ENCODE data around the gene FLNB.
"Not testable (repeated sequence)": the region's sequence is repeated elsewhere in the genome, so short reads cannot be mapped to it uniquely, and the experiment has no call there.

Gene FLNB

GRCh38 chr3:58198362-58198761 lies 190.1 kb downstream of the FLNB start:
- TF ChIP-seq, protein P1, sequence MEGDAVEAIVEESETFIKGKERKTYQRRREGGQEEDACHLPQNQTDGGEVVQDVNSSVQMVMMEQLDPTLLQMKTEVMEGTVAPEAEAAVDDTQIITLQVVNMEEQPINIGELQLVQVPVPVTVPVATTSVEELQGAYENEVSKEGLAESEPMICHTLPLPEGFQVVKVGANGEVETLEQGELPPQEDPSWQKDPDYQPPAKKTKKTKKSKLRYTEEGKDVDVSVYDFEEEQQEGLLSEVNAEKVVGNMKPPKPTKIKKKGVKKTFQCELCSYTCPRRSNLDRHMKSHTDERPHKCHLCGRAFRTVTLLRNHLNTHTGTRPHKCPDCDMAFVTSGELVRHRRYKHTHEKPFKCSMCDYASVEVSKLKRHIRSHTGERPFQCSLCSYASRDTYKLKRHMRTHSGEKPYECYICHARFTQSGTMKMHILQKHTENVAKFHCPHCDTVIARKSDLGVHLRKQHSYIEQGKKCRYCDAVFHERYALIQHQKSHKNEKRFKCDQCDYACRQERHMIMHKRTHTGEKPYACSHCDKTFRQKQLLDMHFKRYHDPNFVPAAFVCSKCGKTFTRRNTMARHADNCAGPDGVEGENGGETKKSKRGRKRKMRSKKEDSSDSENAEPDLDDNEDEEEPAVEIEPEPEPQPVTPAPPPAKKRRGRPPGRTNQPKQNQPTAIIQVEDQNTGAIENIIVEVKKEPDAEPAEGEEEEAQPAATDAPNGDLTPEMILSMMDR (conservative IDR thresholded peaks at IDR 0.05): no peak
- H3K27ac ChIP-seq: no peak overlapping the region

GRCh38 chr3:58198804-58199203 lies 190.6 kb downstream of the FLNB start:
- H3K27ac ChIP-seq: no peak overlapping the region
- TF ChIP-seq, protein P1 (conservative IDR thresholded peaks at IDR 0.05): no peak

GRCh38 chr3:58200121-58200709 lies 192.0 kb downstream of the FLNB start:
- H3K27ac ChIP-seq: no peak overlapping the region

GRCh38 chr3:58200846-58201355 lies 192.7 kb downstream of the FLNB start:
- H3K27ac ChIP-seq: no peak overlapping the region
- TF ChIP-seq, protein P1 (conservative IDR thresholded peaks at IDR 0.05): no peak

More at GRCh38 chr3:58200121-58200709, 192.0 kb downstream of the FLNB start:
- TF ChIP-seq, protein P1 (conservative IDR thresholded peaks at IDR 0.05): no peak

DNA sequence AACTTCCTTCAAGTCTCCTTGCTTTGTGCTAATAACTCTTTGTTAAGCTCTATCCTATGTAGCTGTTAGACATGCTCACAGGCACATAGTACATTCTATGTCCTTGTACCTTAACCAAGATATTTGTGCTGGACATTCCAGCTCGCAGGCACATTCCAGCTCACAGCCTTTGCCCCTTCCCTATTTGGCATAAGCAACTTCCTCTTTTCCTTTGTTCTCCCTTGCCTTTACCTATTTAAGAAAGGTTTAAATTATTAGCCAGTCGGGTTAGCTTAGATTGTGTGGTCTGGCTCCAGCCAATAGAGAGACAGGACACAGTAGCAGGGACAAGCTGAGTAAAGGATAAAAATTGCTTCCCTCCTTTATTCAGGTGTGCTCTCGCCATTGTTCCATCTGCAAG lies 193.2 kb downstream of the FLNB start:
- H3K27ac ChIP-seq: not testable (repeated sequence)

DNA sequence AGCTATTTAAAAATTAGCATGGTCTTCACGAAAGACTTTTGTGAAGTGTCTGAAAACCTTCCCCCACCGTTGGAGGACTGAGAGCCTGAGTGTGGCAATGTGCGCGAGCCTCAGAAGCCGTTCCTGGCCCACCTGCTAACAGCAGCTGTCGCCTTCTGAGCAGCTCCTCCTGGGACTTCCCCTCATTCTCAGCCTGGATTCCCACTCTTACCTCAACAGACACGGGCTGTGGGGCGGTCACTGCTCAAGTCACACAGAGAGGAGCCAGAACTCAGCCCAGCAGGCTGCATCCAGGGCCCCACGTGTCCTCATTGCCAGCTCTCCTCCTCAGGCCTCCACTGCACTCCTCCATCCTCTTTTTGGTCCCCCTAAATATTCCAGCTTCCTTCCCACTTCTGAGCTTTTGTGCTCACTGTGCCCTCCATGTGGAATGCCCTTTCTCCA lies 194.7 kb downstream of the FLNB start:
- no peak overlapping the region for H3K27ac ChIP-seq
- TF ChIP-seq, protein P1 (conservative IDR thresholded peaks at IDR 0.05): no peak

DNA sequence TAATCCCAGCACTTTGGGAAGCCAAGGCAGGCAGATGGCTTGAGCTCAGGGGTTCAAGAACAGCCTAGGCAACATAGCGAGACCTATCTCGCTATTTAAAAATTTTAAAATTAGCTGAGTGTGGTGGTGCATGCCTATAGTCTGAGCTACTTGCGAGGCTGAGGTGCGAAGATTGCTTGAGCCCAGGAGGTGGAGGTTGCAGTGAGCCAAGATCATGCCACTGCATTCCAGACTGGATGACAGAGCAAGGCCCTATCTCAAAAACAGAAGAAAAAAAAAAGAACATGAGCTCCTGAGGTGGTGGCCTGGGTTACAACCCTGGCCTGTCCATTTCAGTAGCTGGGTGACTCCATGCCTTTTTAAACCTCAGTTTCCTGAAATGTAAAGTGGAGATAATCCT lies 195.3 kb downstream of the FLNB start:
- TF ChIP-seq, protein P1 (conservative IDR thresholded peaks at IDR 0.05): no peak
- no peak overlapping the region for H3K27ac ChIP-seq

DNA sequence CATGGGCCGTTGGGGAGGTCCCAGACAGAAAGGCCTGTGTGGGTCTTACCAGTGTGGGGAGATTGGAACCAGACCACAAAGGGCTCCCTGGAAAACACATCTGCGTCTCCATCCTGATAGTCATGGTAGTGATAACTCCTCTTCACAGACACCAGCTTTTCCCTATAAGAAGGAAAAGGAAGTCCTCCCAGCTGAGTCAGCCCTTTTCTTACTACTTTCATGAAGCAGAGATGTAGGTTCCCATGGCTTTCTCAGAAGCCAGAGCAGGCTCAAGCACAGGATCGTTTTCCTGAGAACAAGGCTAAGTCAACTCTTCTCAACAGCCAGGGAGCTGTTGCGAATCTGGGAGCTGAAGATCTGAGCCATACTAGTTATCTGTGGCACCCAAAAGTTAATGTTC lies 196.5 kb downstream of the FLNB start:
- no peak overlapping the region for H3K27ac ChIP-seq
- TF ChIP-seq, protein P1 (conservative IDR thresholded peaks at IDR 0.05): no peak

Measured in VCaP (cell line).